Memory B cell (primary cell): ENCODE results near the gene FBRSL1.

Experiments used
- ATAC-seq: fragments of 150-1000 bp; cut with Tn5 transposase; 2 replicates; pipeline ENCODE4 v1.10.0; 2021; ENCODE audit warnings: low read depth, mild to moderate bottlenecking, moderate library complexity
- DNase-seq, 2 donors: peaks; one replicate each; pipeline ENCODE4 v3.0.0; 2022; ENCODE audit warnings: low spot score in 2 of 2
- H3K27ac Mint-ChIP-seq: one replicate; pipeline ENCODE4 v1.8.0; 2022; ENCODE audit warnings: mild to moderate bottlenecking, moderate library complexity, mixed read lengths
- H3K27me3 Mint-ChIP-seq: one replicate; pipeline ENCODE4 v1.8.0; 2022; ENCODE audit warnings: mixed read lengths
- H3K36me3 Mint-ChIP-seq: one replicate; pipeline ENCODE4 v1.8.0; 2022; ENCODE audit warnings: mild to moderate bottlenecking, mixed read lengths
- H3K4me1 Mint-ChIP-seq: one replicate; pipeline ENCODE4 v1.8.0; 2022; ENCODE audit warnings: mixed read lengths
- H3K4me3 Mint-ChIP-seq: one replicate; pipeline ENCODE4 v1.8.0; 2022; ENCODE audit warnings: mild to moderate bottlenecking, moderate library complexity, mixed read lengths
- H3K9me3 Mint-ChIP-seq: one replicate; pipeline ENCODE4 v1.8.0; 2022; ENCODE audit warnings: mixed read lengths

Gene FBRSL1

GRCh38 chr12:132537049-132537448 lies 47.1 kb downstream of the FBRSL1 start:
- peaks cover 11% of the 10 kb centered on the region for H3K36me3 Mint-ChIP-seq
- peak overlapping the region; percentile 56 for H3K27ac Mint-ChIP-seq
- peaks cover 14% of the 10 kb centered on the region for H3K4me1 Mint-ChIP-seq
- H3K27me3 Mint-ChIP-seq = no peaks in the 10 kb centered on the region
- peaks cover 14% of the 10 kb centered on the region for H3K9me3 Mint-ChIP-seq
- no peak overlapping the region for H3K4me3 Mint-ChIP-seq
- ATAC-seq = no peak
- no peak for DNase-seq

GRCh38 chr12:132537836-132538662 lies 48.1 kb downstream of the FBRSL1 start:
- peaks cover 14% of the 10 kb centered on the region for H3K4me1 Mint-ChIP-seq
- H3K9me3 Mint-ChIP-seq = peaks cover 14% of the 10 kb centered on the region
- H3K36me3 Mint-ChIP-seq = peaks cover 11% of the 10 kb centered on the region
- no peak overlapping the region for H3K27ac Mint-ChIP-seq
- H3K4me3 Mint-ChIP-seq = no peak overlapping the region
- H3K27me3 Mint-ChIP-seq = no peaks in the 10 kb centered on the region
- no peak for DNase-seq
- ATAC-seq = no peak

DNA sequence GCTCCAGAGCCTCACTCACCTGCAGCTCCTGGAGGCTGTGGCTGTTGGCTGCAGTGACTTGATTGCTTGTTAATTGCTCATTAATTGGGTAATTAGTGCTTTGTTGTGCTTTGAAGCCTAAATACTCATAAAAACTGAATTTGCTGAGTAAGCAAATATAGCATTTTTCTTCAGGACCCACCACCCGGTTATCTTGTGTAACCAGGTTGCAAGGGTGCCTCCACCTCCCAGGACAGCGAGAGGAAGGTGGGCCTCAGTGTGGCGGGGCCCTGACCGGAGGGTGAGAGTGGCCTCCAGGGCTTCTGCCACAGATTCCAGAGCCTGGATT lies 48.7 kb downstream of the FBRSL1 start:
- H3K4me3 Mint-ChIP-seq = no peak overlapping the region
- H3K36me3 Mint-ChIP-seq = peaks cover 8% of the 10 kb centered on the region
- ATAC-seq = no peak
- no peaks in the 10 kb centered on the region for H3K27me3 Mint-ChIP-seq
- no peak for DNase-seq
- H3K9me3 Mint-ChIP-seq = peaks cover 14% of the 10 kb centered on the region
- H3K4me1 Mint-ChIP-seq = peaks cover 14% of the 10 kb centered on the region
- no peak overlapping the region for H3K27ac Mint-ChIP-seq

- no peak for ATAC-seq
- peaks cover 6% of the 10 kb centered on the region for H3K36me3 Mint-ChIP-seq
- H3K27me3 Mint-ChIP-seq = no peaks in the 10 kb centered on the region
Measured at GRCh38 chr12:132539016-132539773, 49.2 kb downstream of the FBRSL1 start.

GRCh38 chr12:132540436-132540835 lies 50.5 kb downstream of the FBRSL1 start:
- ATAC-seq = no peak
- Mint-ChIP-seq H3K4me1 (peaks cover 16% of the 10 kb centered on the region), H3K9me3 (peaks cover 10% of the 10 kb centered on the region), H3K27ac (no peak overlapping the region), H3K36me3 (peaks cover 8% of the 10 kb centered on the region), H3K27me3 (no peaks in the 10 kb centered on the region), H3K4me3 (no peak overlapping the region)
- DNase-seq = no peak

More at GRCh38 chr12:132539016-132539773, 49.2 kb downstream of the FBRSL1 start:
- Mint-ChIP-seq H3K4me3 (no peak overlapping the region), H3K9me3 (peaks cover 14% of the 10 kb centered on the region), H3K4me1 (peaks cover 14% of the 10 kb centered on the region), H3K27ac (no peak overlapping the region)
- DNase-seq = no peak

GRCh38 chr12:132541200-132541599 lies 51.2 kb downstream of the FBRSL1 start:
- Mint-ChIP-seq H3K4me3 (no peak overlapping the region), H3K27me3 (no peaks in the 10 kb centered on the region), H3K4me1 (peaks cover 11% of the 10 kb centered on the region), H3K9me3 (peaks cover 4% of the 10 kb centered on the region), H3K27ac (no peak overlapping the region), H3K36me3 (peaks cover 7% of the 10 kb centered on the region)
- ATAC-seq = no peak
- no peak for DNase-seq

- H3K9me3 Mint-ChIP-seq = no peaks in the 10 kb centered on the region
- ATAC-seq = no peak
- peaks cover 4% of the 10 kb centered on the region for H3K36me3 Mint-ChIP-seq
- H3K4me3 Mint-ChIP-seq = no peak overlapping the region
- H3K27me3 Mint-ChIP-seq = no peaks in the 10 kb centered on the region
- H3K4me1 Mint-ChIP-seq = peaks cover 5% of the 10 kb centered on the region
- no peak overlapping the region for H3K27ac Mint-ChIP-seq
- DNase-seq = no peak
Measured at GRCh38 chr12:132541996-132542395, 52.0 kb downstream of the FBRSL1 start.

DNA sequence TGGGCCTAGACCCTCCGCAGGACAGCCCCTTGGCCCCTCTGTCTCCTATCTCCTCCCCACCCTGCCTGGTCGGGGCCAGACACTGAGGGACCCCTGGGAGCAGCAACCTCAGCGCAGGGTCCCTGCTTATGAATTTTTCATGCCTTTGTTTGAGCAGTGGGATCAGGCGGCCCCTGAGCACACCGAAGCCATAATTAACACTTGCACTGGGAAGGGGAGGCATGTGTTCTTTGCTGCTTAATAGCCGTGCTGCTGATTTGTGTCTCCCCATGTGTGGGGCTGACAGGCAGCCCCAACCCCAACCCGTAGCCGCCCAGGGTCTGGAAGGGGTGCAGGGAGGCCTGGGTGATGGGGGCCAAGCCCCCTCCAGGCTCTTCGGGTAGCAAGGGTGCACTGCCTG lies 52.7 kb downstream of the FBRSL1 start:
- Mint-ChIP-seq H3K27me3 (no peaks in the 10 kb centered on the region), H3K9me3 (no peaks in the 10 kb centered on the region), H3K4me1 (peaks cover 5% of the 10 kb centered on the region), H3K4me3 (no peak overlapping the region), H3K36me3 (peaks cover 4% of the 10 kb centered on the region), H3K27ac (no peak overlapping the region)
- ATAC-seq (no peak), DNase-seq (no peak)

- H3K4me1 Mint-ChIP-seq = peaks cover 5% of the 10 kb centered on the region
- no peak for ATAC-seq
- no peaks in the 10 kb centered on the region for H3K27me3 Mint-ChIP-seq
- H3K9me3 Mint-ChIP-seq = no peaks in the 10 kb centered on the region
- H3K4me3 Mint-ChIP-seq = no peak overlapping the region
- no peak overlapping the region for H3K27ac Mint-ChIP-seq
- no peak for DNase-seq
- H3K36me3 Mint-ChIP-seq = peaks cover 4% of the 10 kb centered on the region
Measured at GRCh38 chr12:132543298-132544079, 53.5 kb downstream of the FBRSL1 start.

DNA sequence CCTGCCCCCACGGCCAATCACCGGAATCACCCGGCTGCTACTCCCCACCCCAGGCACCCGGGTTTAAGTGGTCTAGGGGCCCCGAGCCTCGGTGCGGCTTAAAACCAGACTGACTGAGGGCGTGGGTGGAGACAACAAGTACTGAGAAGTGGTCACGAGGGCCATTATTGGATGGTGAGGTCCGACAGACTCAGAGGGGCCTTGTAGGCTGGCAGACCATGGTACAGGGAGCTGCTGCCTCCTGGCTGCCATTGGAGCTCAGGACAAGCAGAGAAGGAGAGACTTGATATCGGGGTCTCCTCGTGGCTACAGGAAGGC lies 54.1 kb downstream of the FBRSL1 start:
- Mint-ChIP-seq H3K4me1 (peaks cover 5% of the 10 kb centered on the region), H3K4me3 (no peak overlapping the region), H3K27ac (no peak overlapping the region), H3K36me3 (peaks cover 4% of the 10 kb centered on the region), H3K27me3 (no peaks in the 10 kb centered on the region), H3K9me3 (no peaks in the 10 kb centered on the region)
- DNase-seq (no peak), ATAC-seq (no peak)

DNA sequence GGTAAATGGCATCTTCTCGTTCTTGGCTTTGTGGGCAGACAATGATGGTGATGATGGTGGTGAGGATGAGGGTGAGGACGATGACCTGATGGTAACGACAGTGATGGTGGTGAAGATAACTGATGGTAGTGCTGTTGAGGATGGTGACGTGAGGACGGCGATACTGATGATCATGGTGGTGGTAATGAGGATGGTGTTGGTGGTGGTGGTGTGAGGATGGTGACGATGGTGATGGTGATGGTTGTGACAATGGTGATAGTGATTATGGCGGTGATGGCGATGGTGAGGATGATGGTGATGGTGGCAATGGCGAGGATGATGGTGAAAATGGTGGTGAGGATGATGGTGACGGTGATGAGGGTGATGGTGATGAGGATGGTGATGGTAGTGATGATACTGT lies 54.5 kb downstream of the FBRSL1 start:
- H3K4me1 Mint-ChIP-seq = peaks cover 5% of the 10 kb centered on the region
- H3K27me3 Mint-ChIP-seq = no peaks in the 10 kb centered on the region
- ATAC-seq (no peak), DNase-seq (no peak)
- H3K36me3 Mint-ChIP-seq = peaks cover 4% of the 10 kb centered on the region
- H3K4me3 Mint-ChIP-seq = no peak overlapping the region
- no peaks in the 10 kb centered on the region for H3K9me3 Mint-ChIP-seq
- no peak overlapping the region for H3K27ac Mint-ChIP-seq

DNA sequence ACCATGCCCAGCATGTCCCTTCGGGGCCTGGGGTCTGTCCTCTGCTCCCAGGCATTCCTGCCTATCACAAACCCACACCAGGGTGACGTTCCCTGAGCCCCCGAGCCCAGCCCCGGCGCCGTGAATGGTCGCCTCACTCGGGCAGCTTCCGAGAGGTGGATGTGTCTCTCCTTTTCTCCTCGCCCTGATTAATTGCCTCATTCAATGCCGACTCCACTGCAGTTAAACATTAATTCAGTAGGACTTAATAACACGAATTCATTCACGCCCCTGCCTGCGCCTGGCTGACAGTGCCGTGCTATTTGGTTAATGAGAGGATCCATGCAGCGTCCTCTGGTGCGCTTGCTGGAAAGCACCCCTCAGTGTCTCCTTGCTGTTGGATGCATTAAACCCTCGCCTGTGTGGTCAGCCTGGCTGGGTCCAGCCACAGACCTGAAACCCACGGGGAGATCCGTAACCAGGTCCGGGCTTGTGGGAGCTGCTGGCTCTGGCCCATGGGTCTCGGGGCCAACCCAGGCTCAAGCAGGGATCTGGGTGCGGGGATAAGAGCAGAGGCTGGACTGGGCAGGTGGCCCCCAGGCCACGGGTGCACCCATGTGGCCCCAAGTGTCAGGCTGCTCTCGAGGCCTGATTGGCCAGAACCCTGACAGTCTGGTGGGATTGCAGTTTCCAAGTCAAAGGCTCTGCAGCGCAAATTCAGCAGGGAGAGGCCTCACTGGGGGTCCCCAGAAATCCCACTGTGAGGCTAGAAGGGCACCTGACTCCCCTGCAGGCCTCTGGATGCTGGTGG lies 55.4 kb downstream of the FBRSL1 start:
- Mint-ChIP-seq H3K36me3 (peaks cover 4% of the 10 kb centered on the region), H3K27me3 (no peaks in the 10 kb centered on the region), H3K27ac (no peak overlapping the region), H3K4me3 (no peak overlapping the region), H3K9me3 (no peaks in the 10 kb centered on the region), H3K4me1 (peaks cover 5% of the 10 kb centered on the region)
- no peak for ATAC-seq
- no peak for DNase-seq

GRCh38 chr12:132545955-132546354 lies 56.0 kb downstream of the FBRSL1 start:
- Mint-ChIP-seq H3K27me3 (no peaks in the 10 kb centered on the region), H3K27ac (no peak overlapping the region), H3K4me1 (peaks cover 5% of the 10 kb centered on the region), H3K4me3 (no peak overlapping the region), H3K9me3 (no peaks in the 10 kb centered on the region), H3K36me3 (peaks cover 4% of the 10 kb centered on the region)
- ATAC-seq = no peak
- no peak for DNase-seq
